A673 (cell line): ENCODE data around the gene CBLB. TPM values are rescaled to one million over a fixed set of nuclear protein-coding genes. Genes with fewer than 3 reads are reported as not detected.

Experiments used
- BruUV-seq: library from RNA; stranded (reverse); fragments of 400-500 nt; replicated peaks from 2 replicates; lab custom pipeline; 2021; lab: Mats Ljungman, UMichigan
- CTCF ChIA-PET: fragments of 300-600 bp; sonication (Branson Sonifier 250); formaldehyde crosslinking; loops from one replicate; lab custom pipeline; 2022; ENCODE audit warnings: antibody characterized with exemption; lab: Charles Lee
- POLR2A ChIA-PET: fragments of 300-600 bp; sonication (Branson Sonifier 250); formaldehyde crosslinking; loops from one replicate; lab custom pipeline; 2022; ENCODE audit warnings: antibody characterized with exemption; ENCODE audit not compliant: low non-redundant PET; lab: Charles Lee
- DNase-seq: peaks from one replicate; pipeline ENCODE4 v3.0.0-alpha.2; 2015; ENCODE audit warnings: low spot score
- H3K27ac ChIP-seq: fragments of 200-600 bp; sonication (generic); 2 replicates; pipeline ENCODE4 v1.5.1; 2016; ENCODE audit warnings: mixed run types, low read depth, mild to moderate bottlenecking, mixed read lengths, antibody characterized with exemption, low read length; ENCODE audit not compliant: poor library complexity, severe bottlenecking
- H3K27me3 ChIP-seq: fragments of 200-600 bp; sonication (generic); replicated peaks from 2 replicates; pipeline ENCODE4 v1.6.1; 2017; ENCODE audit warnings: mixed run types, low read depth, mild to moderate bottlenecking, mixed read lengths, antibody characterized with exemption, low read length; ENCODE audit not compliant: insufficient read depth, poor library complexity
- H3K36me3 ChIP-seq: fragments of 200-600 bp; sonication (generic); 2 replicates; pipeline ENCODE4 v1.6.1; 2016; ENCODE audit warnings: mixed run types, mild to moderate bottlenecking, mixed read lengths, antibody characterized with exemption, low read length; ENCODE audit not compliant: insufficient read depth, poor library complexity, severe bottlenecking
- H3K4me1 ChIP-seq: fragments of 200-600 bp; sonication (generic); 2 replicates; pipeline ENCODE4 v1.6.1; 2017; ENCODE audit warnings: mixed run types, mild to moderate bottlenecking, mixed read lengths, antibody characterized with exemption, low read length; ENCODE audit not compliant: insufficient read depth, poor library complexity, severe bottlenecking
- H3K4me3 ChIP-seq: fragments of 200-600 bp; sonication (generic); 2 replicates; pipeline ENCODE4 v1.5.1; 2016; ENCODE audit warnings: low read depth, mixed run types, mild to moderate bottlenecking, mixed read lengths, low read length; ENCODE audit not compliant: poor library complexity, severe bottlenecking
- H3K9me3 ChIP-seq: fragments of 200-600 bp; sonication (generic); 2 replicates; pipeline ENCODE4 v1.6.1; 2016; ENCODE audit warnings: mixed run types, low read depth, mild to moderate bottlenecking, mixed read lengths, antibody characterized with exemption, low read length; ENCODE audit not compliant: poor library complexity, severe bottlenecking
- EZH2 ChIP-seq: fragments of 200-600 bp; sonication (generic); IDR thresholded peaks from 2 replicates; pipeline ENCODE4 v1.6.1; 2017; ENCODE audit warnings: borderline replicate concordance, low read depth, mild to moderate bottlenecking, mixed read lengths, antibody characterized with exemption, low read length; ENCODE audit not compliant: poor library complexity, severe bottlenecking
- intact Hi-C: fragments of 100-400 bp; cut with micrococcal nuclease; formaldehyde crosslinking; loops from one replicate; pipeline ENCODE4 v1.10.0; 2022; ENCODE audit not compliant: unreplicated experiment
- total RNA-seq: library from RNA; stranded (reverse); gene quantifications from 2 replicates; pipeline ENCODE4 v1.2.3, GENCODE V29; 2021
- TF ChIP-seq, protein P1 (sequence below): fragments of 300-800, 200-600 bp; sonication (generic); conservative IDR thresholded peaks from 2 replicates; pipeline ENCODE4 v1.5.1; 2017; ENCODE audit warnings: low read depth, mild to moderate bottlenecking, antibody characterized with exemption, low read length, moderate library complexity, mixed read lengths

Gene CBLB
- total RNA-seq, 1 experiment from 2014 or later: 23.3 TPM

DNA sequence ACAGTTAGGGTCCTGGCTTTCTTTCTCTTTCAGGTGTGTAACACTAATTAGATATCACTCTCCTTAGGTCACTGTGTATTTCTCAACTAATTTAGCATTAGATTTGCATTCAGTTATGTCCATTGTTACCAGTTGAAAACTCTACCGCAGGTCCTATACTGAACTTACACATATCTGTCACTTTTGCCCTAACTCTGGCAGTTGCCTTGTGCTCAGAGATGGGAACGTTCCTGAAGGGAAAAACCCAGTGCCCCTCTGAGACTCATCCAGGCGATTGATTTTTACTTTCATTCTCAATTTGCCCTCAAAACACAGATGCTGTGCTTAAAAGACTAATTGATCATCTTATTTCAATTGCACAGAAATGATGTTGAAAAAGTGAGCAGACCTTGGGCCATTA is 253.0 kb downstream of the CBLB start:
- Histone ChIP-seq H3K4me1 (peaks cover 4% of the 10 kb centered on the region), H3K27ac (no peak overlapping the region), H3K27me3 (no peaks in the 10 kb centered on the region), H3K4me3 (no peak overlapping the region), H3K36me3 (no peaks in the 10 kb centered on the region), H3K9me3 (no peaks in the 10 kb centered on the region)
- no peak for DNase-seq
- ChIA-PET CTCF (no interaction called here), POLR2A (no interaction called here)
- TF ChIP-seq, protein P1, sequence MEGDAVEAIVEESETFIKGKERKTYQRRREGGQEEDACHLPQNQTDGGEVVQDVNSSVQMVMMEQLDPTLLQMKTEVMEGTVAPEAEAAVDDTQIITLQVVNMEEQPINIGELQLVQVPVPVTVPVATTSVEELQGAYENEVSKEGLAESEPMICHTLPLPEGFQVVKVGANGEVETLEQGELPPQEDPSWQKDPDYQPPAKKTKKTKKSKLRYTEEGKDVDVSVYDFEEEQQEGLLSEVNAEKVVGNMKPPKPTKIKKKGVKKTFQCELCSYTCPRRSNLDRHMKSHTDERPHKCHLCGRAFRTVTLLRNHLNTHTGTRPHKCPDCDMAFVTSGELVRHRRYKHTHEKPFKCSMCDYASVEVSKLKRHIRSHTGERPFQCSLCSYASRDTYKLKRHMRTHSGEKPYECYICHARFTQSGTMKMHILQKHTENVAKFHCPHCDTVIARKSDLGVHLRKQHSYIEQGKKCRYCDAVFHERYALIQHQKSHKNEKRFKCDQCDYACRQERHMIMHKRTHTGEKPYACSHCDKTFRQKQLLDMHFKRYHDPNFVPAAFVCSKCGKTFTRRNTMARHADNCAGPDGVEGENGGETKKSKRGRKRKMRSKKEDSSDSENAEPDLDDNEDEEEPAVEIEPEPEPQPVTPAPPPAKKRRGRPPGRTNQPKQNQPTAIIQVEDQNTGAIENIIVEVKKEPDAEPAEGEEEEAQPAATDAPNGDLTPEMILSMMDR: no peak
- no peak for TF ChIP-seq EZH2
- intact Hi-C loops: no loop called here
- no TSS peak for BruUV-seq

DNA sequence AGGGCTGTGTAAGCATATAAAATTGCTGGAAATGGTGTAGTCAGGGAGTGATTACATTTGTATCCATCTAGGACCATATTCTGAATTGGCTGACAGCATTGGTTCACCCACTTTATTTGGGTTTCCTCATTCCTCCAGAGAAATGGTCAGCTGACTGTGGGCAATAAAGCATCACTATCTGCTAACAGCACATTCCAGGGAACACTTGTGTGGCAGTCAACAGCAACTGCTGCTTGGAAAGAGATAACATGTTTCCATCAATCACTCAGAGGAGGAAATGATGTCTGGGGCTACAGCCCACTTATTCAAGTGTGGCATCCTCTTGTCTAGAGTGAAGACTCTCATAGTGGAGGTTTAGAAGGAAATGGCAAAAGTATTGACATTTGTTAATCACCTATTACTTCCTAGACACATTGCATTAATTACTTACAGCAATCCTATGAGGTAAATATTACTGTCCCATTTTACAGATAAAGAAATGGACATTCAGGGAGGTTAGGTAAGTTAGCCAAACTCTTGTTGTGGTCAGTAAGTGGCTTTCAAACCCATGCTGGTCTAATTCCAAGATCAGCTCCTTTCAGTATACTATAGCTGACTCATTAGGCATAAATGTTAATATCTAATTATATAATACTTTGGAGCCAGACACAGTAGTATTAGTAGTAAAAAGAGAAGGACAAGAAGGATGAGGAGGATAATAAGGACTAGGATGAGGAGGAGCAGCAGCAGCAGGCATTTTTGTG is 254.4 kb downstream of the CBLB start:
- no TSS peak for BruUV-seq
- ChIA-PET POLR2A (no interaction called here), CTCF (no interaction called here)
- no peak overlapping the region for H3K27ac ChIP-seq
- no peaks in the 10 kb centered on the region for H3K27me3 ChIP-seq
- peaks cover 4% of the 10 kb centered on the region for H3K4me1 ChIP-seq
- no peak overlapping the region for H3K4me3 ChIP-seq
- H3K9me3 ChIP-seq: no peaks in the 10 kb centered on the region
- TF ChIP-seq EZH2: no peak
- TF ChIP-seq, protein P1: no peak
- no peaks in the 10 kb centered on the region for H3K36me3 ChIP-seq
- no peak for DNase-seq
- intact Hi-C loops: no loop called here

DNA sequence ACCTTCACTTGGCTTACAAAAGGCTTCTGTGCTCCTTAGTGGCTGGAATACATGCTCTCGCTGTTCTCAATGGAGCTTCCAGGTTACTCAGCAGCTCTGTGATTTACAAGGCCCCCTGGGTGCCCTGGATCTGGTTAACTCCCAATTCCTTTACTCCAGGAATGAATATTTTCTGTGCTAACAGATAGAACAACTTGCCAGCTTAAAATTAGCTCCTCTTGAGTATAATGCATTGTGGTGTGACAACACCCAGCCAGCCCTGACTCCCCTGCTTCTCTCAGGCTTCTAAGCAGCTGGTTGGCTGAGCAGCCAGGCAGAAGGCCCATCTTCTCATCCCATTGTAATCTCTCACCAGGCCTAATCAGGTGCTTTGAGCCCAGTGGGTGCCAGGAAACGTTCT is 255.7 kb downstream of the CBLB start:
- peak; percentile 3 for DNase-seq
- no peak overlapping the region for H3K27ac ChIP-seq
- H3K4me1 ChIP-seq: peaks cover 4% of the 10 kb centered on the region
- POLR2A ChIA-PET: no interaction called here
- no TSS peak for BruUV-seq
- H3K36me3 ChIP-seq: no peaks in the 10 kb centered on the region
- CTCF ChIA-PET: no interaction called here
- H3K27me3 ChIP-seq: no peaks in the 10 kb centered on the region
- intact Hi-C loops: no loop called here
- TF ChIP-seq, protein P1: no peak
- TF ChIP-seq EZH2: no peak
- H3K4me3 ChIP-seq: no peak overlapping the region
- no peaks in the 10 kb centered on the region for H3K9me3 ChIP-seq
